GM23248 (cell line): ENCODE data around the gene OR4X2.

Experiments used
- EZH2 ChIP-seq: fragments of 200-600 bp; sonication (generic); IDR thresholded peaks from 2 replicates; pipeline ENCODE4 v1.6.1; 2018; ENCODE audit warnings: antibody characterized with exemption, mild to moderate bottlenecking; ENCODE audit not compliant: insufficient read depth, poor library complexity, severe bottlenecking
- EZH2phosphoT487 ChIP-seq: fragments of 200-600 bp; sonication (generic); IDR thresholded peaks from 2 replicates; pipeline ENCODE4 v1.6.1; 2018; ENCODE audit warnings: antibody characterized with exemption, moderate library complexity, mild to moderate bottlenecking, low read depth; ENCODE audit not compliant: insufficient read depth

DNA sequence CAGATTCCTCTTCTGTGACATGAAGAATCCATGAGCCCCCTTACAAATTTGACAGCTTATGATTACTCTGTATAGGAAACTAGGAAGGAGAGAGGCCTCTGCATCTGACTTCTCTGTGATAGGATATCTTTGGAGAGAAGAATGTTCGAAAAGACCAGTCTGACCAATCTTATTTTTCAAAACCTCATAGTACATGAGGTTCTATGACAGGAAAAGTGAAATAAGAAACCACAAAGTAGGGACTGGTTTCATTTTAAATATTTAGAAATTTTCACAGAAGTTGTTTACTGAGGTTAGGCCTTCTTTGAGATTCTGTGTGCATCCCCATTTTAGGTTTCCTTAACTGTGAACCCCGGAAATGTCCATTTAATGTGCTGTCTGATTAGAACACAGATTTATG lies 16.7 kb downstream of the OR4X2 start:
- TF ChIP-seq EZH2 (no peak), EZH2phosphoT487 (no peak)
